Measurements from ENCODE around the gene MAP2K6.

The MAP2K6 gene

GRCh38 chr17:69539781-69540319, 125.4 kb downstream of the MAP2K6 start:
- no peak overlapping the region for H3K27ac ChIP-seq (ENCODE audit: low read depth, low read length)
- no peak overlapping the region for H4K5ac ChIP-seq (ENCODE audit: low read length)
- H2AK5ac ChIP-seq (ENCODE audit: low read length): no peak overlapping the region
- H3K23ac ChIP-seq (ENCODE audit: low read length): no peak overlapping the region
- DNase-seq: no peak
- no peak overlapping the region for H3K9ac ChIP-seq (ENCODE audit: low read length)
- no peak overlapping the region for H3K56ac ChIP-seq (ENCODE audit: low read length)
- no peaks in the 10 kb centered on the region for H3K4me1 ChIP-seq (ENCODE audit: control insufficient read depth, low read depth, low read length)
- H3K79me2 ChIP-seq (ENCODE audit: control insufficient read depth, insufficient read depth, low read length): no peaks in the 10 kb centered on the region
- no peak overlapping the region for H3K4me2 ChIP-seq (ENCODE audit: low read length)
- no peak overlapping the region for H4K8ac ChIP-seq (ENCODE audit: low read depth, low read length)
- H3K36me3 ChIP-seq (ENCODE audit: control insufficient read depth, insufficient read depth, low read length): no peaks in the 10 kb centered on the region
- no peak overlapping the region for H2BK15ac ChIP-seq (replicated peaks; ENCODE audit: low read depth)
- no peak overlapping the region for H3K18ac ChIP-seq (ENCODE audit: low read length)
- H3K4me3 ChIP-seq (ENCODE audit: low read length): no peak overlapping the region
- no peak overlapping the region for H2BK5ac ChIP-seq (ENCODE audit: low read length)
- H3K27me3 ChIP-seq (ENCODE audit: insufficient read depth, low read length, poor library complexity): no peaks in the 10 kb centered on the region
- WGBS (ENCODE audit: extremely low coverage, insufficient coverage, low lambda C conversion rate): no CpG with 5 or more reads among the region's 4 CpGs
- no peaks in the 10 kb centered on the region for H3K79me1 ChIP-seq (ENCODE audit: low read length)
- no peak overlapping the region for H2BK120ac ChIP-seq (ENCODE audit: low read depth, low read length)
- H3K4ac ChIP-seq (ENCODE audit: low read depth, low read length): no peak overlapping the region

GRCh38 chr17:69540356-69540755, 125.9 kb downstream of the MAP2K6 start:
- Histone ChIP-seq H3K79me2 (ENCODE audit: control insufficient read depth, insufficient read depth, low read length) (no peaks in the 10 kb centered on the region), H3K27me3 (ENCODE audit: insufficient read depth, low read length, poor library complexity) (no peaks in the 10 kb centered on the region), H3K36me3 (ENCODE audit: control insufficient read depth, insufficient read depth, low read length) (no peaks in the 10 kb centered on the region), H3K27ac (ENCODE audit: low read depth, low read length) (no peak overlapping the region), H4K8ac (ENCODE audit: low read depth, low read length) (no peak overlapping the region), H3K23ac (ENCODE audit: low read length) (no peak overlapping the region), H3K9ac (ENCODE audit: low read length) (no peak overlapping the region), H3K79me1 (ENCODE audit: low read length) (no peaks in the 10 kb centered on the region), H3K4me3 (ENCODE audit: low read length) (no peak overlapping the region), H4K5ac (ENCODE audit: low read length) (no peak overlapping the region), H2BK5ac (ENCODE audit: low read length) (no peak overlapping the region), H3K4me2 (ENCODE audit: low read length) (no peak overlapping the region), H3K56ac (ENCODE audit: low read length) (no peak overlapping the region), H3K4ac (ENCODE audit: low read depth, low read length) (no peak overlapping the region), H3K4me1 (ENCODE audit: control insufficient read depth, low read depth, low read length) (no peaks in the 10 kb centered on the region), H2AK5ac (ENCODE audit: low read length) (no peak overlapping the region), H2BK120ac (ENCODE audit: low read depth, low read length) (no peak overlapping the region), H3K18ac (ENCODE audit: low read length) (no peak overlapping the region), H2BK15ac (replicated peaks; ENCODE audit: low read depth) (no peak overlapping the region)
- no CpG with 5 or more reads among the region's 2 CpGs for WGBS (ENCODE audit: extremely low coverage, insufficient coverage, low lambda C conversion rate)
- no peak for DNase-seq

- Histone ChIP-seq H2AK5ac (ENCODE audit: low read length) (no peak overlapping the region), H3K56ac (ENCODE audit: low read length) (no peak overlapping the region), H3K4ac (ENCODE audit: low read depth, low read length) (no peak overlapping the region), H2BK5ac (ENCODE audit: low read length) (no peak overlapping the region), H3K9ac (ENCODE audit: low read length) (no peak overlapping the region), H2BK120ac (ENCODE audit: low read depth, low read length) (no peak overlapping the region), H3K4me3 (ENCODE audit: low read length) (no peak overlapping the region), H4K5ac (ENCODE audit: low read length) (no peak overlapping the region), H3K36me3 (ENCODE audit: control insufficient read depth, insufficient read depth, low read length) (no peaks in the 10 kb centered on the region), H3K79me2 (ENCODE audit: control insufficient read depth, insufficient read depth, low read length) (no peaks in the 10 kb centered on the region), H3K18ac (ENCODE audit: low read length) (no peak overlapping the region), H3K4me1 (ENCODE audit: control insufficient read depth, low read depth, low read length) (no peaks in the 10 kb centered on the region), H4K8ac (ENCODE audit: low read depth, low read length) (no peak overlapping the region), H3K27me3 (ENCODE audit: insufficient read depth, low read length, poor library complexity) (no peaks in the 10 kb centered on the region), H3K27ac (ENCODE audit: low read depth, low read length) (no peak overlapping the region), H3K4me2 (ENCODE audit: low read length) (no peak overlapping the region), H3K23ac (ENCODE audit: low read length) (no peak overlapping the region), H3K79me1 (ENCODE audit: low read length) (no peaks in the 10 kb centered on the region), H2BK15ac (replicated peaks; ENCODE audit: low read depth) (no peak overlapping the region)
- WGBS (ENCODE audit: extremely low coverage, insufficient coverage, low lambda C conversion rate): no CpG with 5 or more reads among the region's 3 CpGs
- DNase-seq: no peak
Observed at GRCh38 chr17:69547230-69547629, 132.7 kb downstream of the MAP2K6 start.

GRCh38 chr17:69547947-69548346, 133.4 kb downstream of the MAP2K6 start:
- no peak overlapping the region for H4K5ac ChIP-seq (ENCODE audit: low read length)
- H3K4me2 ChIP-seq (ENCODE audit: low read length): no peak overlapping the region
- no peak overlapping the region for H4K8ac ChIP-seq (ENCODE audit: low read depth, low read length)
- no peak overlapping the region for H3K56ac ChIP-seq (ENCODE audit: low read length)
- H3K4me3 ChIP-seq (ENCODE audit: low read length): no peak overlapping the region
- no peak overlapping the region for H3K18ac ChIP-seq (ENCODE audit: low read length)
- no peaks in the 10 kb centered on the region for H3K36me3 ChIP-seq (ENCODE audit: control insufficient read depth, insufficient read depth, low read length)
- no peak for DNase-seq
- H2BK5ac ChIP-seq (ENCODE audit: low read length): no peak overlapping the region
- no peak overlapping the region for H2AK5ac ChIP-seq (ENCODE audit: low read length)
- H3K23ac ChIP-seq (ENCODE audit: low read length): no peak overlapping the region
- H3K4ac ChIP-seq (ENCODE audit: low read depth, low read length): no peak overlapping the region
- H3K9ac ChIP-seq (ENCODE audit: low read length): no peak overlapping the region
- H2BK15ac ChIP-seq (replicated peaks; ENCODE audit: low read depth): no peak overlapping the region
- H3K27ac ChIP-seq (ENCODE audit: low read depth, low read length): no peak overlapping the region
- no peaks in the 10 kb centered on the region for H3K27me3 ChIP-seq (ENCODE audit: insufficient read depth, low read length, poor library complexity)
- H3K79me1 ChIP-seq (ENCODE audit: low read length): no peaks in the 10 kb centered on the region
- H3K4me1 ChIP-seq (ENCODE audit: control insufficient read depth, low read depth, low read length): no peaks in the 10 kb centered on the region
- no CpG with 5 or more reads among the region's 3 CpGs for WGBS (ENCODE audit: extremely low coverage, insufficient coverage, low lambda C conversion rate)
- no peak overlapping the region for H2BK120ac ChIP-seq (ENCODE audit: low read depth, low read length)
- H3K79me2 ChIP-seq (ENCODE audit: control insufficient read depth, insufficient read depth, low read length): no peaks in the 10 kb centered on the region

- no peaks in the 10 kb centered on the region for H3K79me1 ChIP-seq (ENCODE audit: low read length)
- no peaks in the 10 kb centered on the region for H3K4me1 ChIP-seq (ENCODE audit: control insufficient read depth, low read depth, low read length)
- no peak overlapping the region for H4K5ac ChIP-seq (ENCODE audit: low read length)
- H3K79me2 ChIP-seq (ENCODE audit: control insufficient read depth, insufficient read depth, low read length): no peaks in the 10 kb centered on the region
- no peak overlapping the region for H3K18ac ChIP-seq (ENCODE audit: low read length)
- H4K8ac ChIP-seq (ENCODE audit: low read depth, low read length): no peak overlapping the region
- H3K27me3 ChIP-seq (ENCODE audit: insufficient read depth, low read length, poor library complexity): no peaks in the 10 kb centered on the region
- no peak overlapping the region for H3K27ac ChIP-seq (ENCODE audit: low read depth, low read length)
- no peak overlapping the region for H3K4ac ChIP-seq (ENCODE audit: low read depth, low read length)
- no peak overlapping the region for H3K23ac ChIP-seq (ENCODE audit: low read length)
- WGBS (ENCODE audit: extremely low coverage, insufficient coverage, low lambda C conversion rate): no CpG with 5 or more reads among the region's 1 CpG
- no peak overlapping the region for H3K4me3 ChIP-seq (ENCODE audit: low read length)
- H2AK5ac ChIP-seq (ENCODE audit: low read length): no peak overlapping the region
- H2BK5ac ChIP-seq (ENCODE audit: low read length): no peak overlapping the region
- H3K4me2 ChIP-seq (ENCODE audit: low read length): no peak overlapping the region
- DNase-seq: no peak
- H2BK120ac ChIP-seq (ENCODE audit: low read depth, low read length): no peak overlapping the region
- no peak overlapping the region for H2BK15ac ChIP-seq (replicated peaks; ENCODE audit: low read depth)
- no peaks in the 10 kb centered on the region for H3K36me3 ChIP-seq (ENCODE audit: control insufficient read depth, insufficient read depth, low read length)
- no peak overlapping the region for H3K56ac ChIP-seq (ENCODE audit: low read length)
- no peak overlapping the region for H3K9ac ChIP-seq (ENCODE audit: low read length)
Observed at GRCh38 chr17:69551212-69552010, 136.9 kb downstream of the MAP2K6 start.
